ENCODE data around the gene CELSR2.

- TF ChIP-seq CTCF (IDR thresholded peaks at IDR 0.05) (peak in 5 of 6 experiments; percentile 23 to 82 (median 64)), POLR2A (IDR thresholded peaks at IDR 0.05) (peak in 1 of 4 donors; percentile 8)
Observed at GRCh38 chr1:109239409-109240068, 9.8 kb upstream of the CELSR2 start.

All from esophagus squamous epithelium (tissue), 4 donors.